22Rv1 (cell line): ENCODE results near the gene SPIRE1.

Experiments used
- ZFX ChIP-seq: fragments of 450-650 bp; IDR thresholded peaks from 2 replicates; pipeline ENCODE4 v1.6.1; 2017; ENCODE audit warnings: antibody characterized with exemption, borderline replicate concordance
- TF ChIP-seq, protein P1 (sequence below): fragments of 450-650 bp; IDR thresholded peaks from 2 replicates; pipeline ENCODE4 v1.5.1; 2017; ENCODE audit warnings: mild to moderate bottlenecking

DNA sequence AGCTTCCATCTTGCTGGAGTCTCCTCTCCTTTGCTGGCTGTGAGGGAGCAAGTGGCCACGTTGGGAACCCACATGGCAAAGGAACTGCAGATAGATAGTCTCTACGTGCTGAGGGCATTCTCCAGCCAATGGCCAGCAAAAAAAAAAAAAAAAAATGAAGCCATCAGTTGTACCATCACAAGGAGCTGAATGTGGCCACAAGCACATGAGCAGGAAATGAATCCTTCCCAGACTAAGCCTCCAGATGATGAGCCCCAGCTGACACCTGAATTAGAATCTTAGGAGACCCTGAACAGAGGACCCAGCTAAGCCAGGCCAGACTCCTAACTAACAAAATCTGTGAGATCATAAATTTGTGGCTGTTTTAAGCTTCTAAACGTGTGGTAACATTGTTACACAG lies 57.9 kb downstream of the SPIRE1 start:
- TF ChIP-seq, protein P1, sequence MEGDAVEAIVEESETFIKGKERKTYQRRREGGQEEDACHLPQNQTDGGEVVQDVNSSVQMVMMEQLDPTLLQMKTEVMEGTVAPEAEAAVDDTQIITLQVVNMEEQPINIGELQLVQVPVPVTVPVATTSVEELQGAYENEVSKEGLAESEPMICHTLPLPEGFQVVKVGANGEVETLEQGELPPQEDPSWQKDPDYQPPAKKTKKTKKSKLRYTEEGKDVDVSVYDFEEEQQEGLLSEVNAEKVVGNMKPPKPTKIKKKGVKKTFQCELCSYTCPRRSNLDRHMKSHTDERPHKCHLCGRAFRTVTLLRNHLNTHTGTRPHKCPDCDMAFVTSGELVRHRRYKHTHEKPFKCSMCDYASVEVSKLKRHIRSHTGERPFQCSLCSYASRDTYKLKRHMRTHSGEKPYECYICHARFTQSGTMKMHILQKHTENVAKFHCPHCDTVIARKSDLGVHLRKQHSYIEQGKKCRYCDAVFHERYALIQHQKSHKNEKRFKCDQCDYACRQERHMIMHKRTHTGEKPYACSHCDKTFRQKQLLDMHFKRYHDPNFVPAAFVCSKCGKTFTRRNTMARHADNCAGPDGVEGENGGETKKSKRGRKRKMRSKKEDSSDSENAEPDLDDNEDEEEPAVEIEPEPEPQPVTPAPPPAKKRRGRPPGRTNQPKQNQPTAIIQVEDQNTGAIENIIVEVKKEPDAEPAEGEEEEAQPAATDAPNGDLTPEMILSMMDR: no peak
- TF ChIP-seq ZFX: no peak
